Measurements from ENCODE around the gene CSMD2.

The CSMD2 gene

DNA sequence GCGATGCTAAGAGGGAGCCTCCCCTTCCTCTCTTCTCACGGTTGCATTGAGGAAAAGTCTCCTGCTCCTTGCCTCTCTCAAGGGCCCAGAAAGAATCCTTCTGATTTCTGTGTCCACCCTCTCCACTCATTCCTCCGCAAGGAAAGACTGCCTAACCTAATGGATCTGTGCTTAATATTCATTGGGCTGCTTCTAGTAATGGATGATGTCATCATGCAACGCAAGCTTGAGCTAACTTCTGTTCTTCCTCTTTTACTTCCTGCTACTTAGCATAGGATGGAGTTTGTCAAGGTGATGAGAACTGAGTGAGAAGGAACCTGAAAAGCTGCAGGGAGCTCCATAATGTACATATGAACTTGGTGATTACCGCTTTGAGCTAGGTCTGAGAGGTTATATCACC, 336.4 kb downstream of the CSMD2 start:
- no peak overlapping the region for H3K9ac ChIP-seq (ENCODE audit: low read depth in 1 of 2, low read length in 2 of 2)
- H3K4me1 ChIP-seq (ENCODE audit: control insufficient read depth in 1 of 2, insufficient read depth in 2 of 2, low read length in 2 of 2) = no peaks in the 10 kb centered on the region
- H3K27ac ChIP-seq (ENCODE audit: low read depth, low read length) = no peak overlapping the region
- no peak overlapping the region for H3K4me3 ChIP-seq (ENCODE audit: low read depth in 1 of 2, low read length in 2 of 2)
- H3K36me3 ChIP-seq (ENCODE audit: control insufficient read depth in 1 of 2, insufficient read depth in 2 of 2, low read length in 2 of 2) = no peaks in the 10 kb centered on the region
- H3K9me3 ChIP-seq (ENCODE audit: control insufficient read depth in 1 of 2, low read length in 2 of 2) = no peaks in the 10 kb centered on the region
- H3K27me3 ChIP-seq (ENCODE audit: control insufficient read depth in 1 of 2, insufficient read depth in 2 of 2, low read length in 2 of 2) = no peaks in the 10 kb centered on the region

DNA sequence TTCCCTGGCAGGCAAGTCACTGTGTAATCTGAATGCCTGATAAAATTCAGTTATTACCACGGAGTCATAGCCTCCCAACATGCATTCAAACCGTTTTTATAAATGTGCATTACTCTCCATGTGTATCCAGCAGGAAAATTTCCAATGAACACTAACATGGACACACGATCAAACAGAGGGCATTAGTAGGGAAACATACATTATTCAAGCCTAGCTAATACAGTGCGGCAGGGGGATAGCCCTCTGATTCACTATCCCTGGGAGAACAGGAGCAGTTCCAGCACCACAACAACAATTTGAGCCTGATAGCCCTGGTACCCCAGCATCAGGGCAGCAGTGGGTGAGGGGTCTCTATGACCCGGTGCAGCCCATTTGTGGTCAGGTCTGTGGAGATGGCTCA, 337.0 kb downstream of the CSMD2 start:
- Histone ChIP-seq H3K9ac (ENCODE audit: low read depth in 1 of 2, low read length in 2 of 2) (no peak overlapping the region), H3K27me3 (ENCODE audit: control insufficient read depth in 1 of 2, insufficient read depth in 2 of 2, low read length in 2 of 2) (no peaks in the 10 kb centered on the region), H3K9me3 (ENCODE audit: control insufficient read depth in 1 of 2, low read length in 2 of 2) (no peaks in the 10 kb centered on the region), H3K27ac (ENCODE audit: low read depth, low read length) (no peak overlapping the region), H3K4me1 (ENCODE audit: control insufficient read depth in 1 of 2, insufficient read depth in 2 of 2, low read length in 2 of 2) (no peaks in the 10 kb centered on the region), H3K36me3 (ENCODE audit: control insufficient read depth in 1 of 2, insufficient read depth in 2 of 2, low read length in 2 of 2) (no peaks in the 10 kb centered on the region), H3K4me3 (ENCODE audit: low read depth in 1 of 2, low read length in 2 of 2) (no peak overlapping the region)

DNA sequence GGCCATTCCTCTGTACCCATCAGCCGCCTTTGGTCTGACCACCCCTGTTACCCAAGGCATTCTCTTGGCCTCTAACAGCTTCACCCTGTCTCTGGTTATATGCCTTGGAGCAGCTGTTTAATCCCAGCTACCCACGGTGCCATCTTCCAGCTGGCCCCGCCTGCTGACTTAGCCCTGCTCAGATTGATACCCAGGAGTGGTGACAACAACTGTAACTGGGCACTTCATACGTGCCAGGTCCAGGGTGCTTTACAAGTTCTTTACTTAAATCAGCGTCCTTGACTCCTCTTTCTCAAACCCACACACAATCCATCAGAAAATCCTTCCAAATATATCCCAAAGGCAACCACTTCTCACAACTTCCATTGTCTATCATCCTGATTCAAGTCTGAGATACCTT, 338.3 kb downstream of the CSMD2 start:
- Histone ChIP-seq H3K27ac (ENCODE audit: low read depth, low read length) (no peak overlapping the region), H3K4me3 (ENCODE audit: low read depth in 1 of 2, low read length in 2 of 2) (no peak overlapping the region), H3K4me1 (ENCODE audit: control insufficient read depth in 1 of 2, insufficient read depth in 2 of 2, low read length in 2 of 2) (no peaks in the 10 kb centered on the region), H3K27me3 (ENCODE audit: control insufficient read depth in 1 of 2, insufficient read depth in 2 of 2, low read length in 2 of 2) (no peaks in the 10 kb centered on the region), H3K9me3 (ENCODE audit: control insufficient read depth in 1 of 2, low read length in 2 of 2) (no peaks in the 10 kb centered on the region), H3K36me3 (ENCODE audit: control insufficient read depth in 1 of 2, insufficient read depth in 2 of 2, low read length in 2 of 2) (no peaks in the 10 kb centered on the region), H3K9ac (ENCODE audit: low read depth in 1 of 2, low read length in 2 of 2) (no peak overlapping the region)

DNA sequence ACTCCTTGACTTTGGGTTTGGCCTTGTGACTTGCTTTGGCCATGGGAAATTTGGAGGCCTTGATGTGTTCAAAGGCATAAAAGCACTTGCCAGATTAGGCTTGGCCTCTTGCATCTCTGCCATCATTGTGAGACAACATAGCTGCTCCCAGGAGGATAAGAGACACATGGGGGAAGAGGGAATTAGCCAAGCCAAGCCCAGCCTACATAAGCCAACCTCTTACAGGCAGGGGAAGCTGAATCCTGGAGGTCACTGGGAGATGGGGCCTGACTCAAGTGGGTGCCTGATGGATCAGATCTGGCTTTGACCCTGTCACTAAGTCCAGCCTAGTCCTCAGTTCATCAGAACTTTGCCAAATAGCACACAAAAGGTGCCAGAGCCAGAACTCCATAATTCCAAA, 338.7 kb downstream of the CSMD2 start:
- Histone ChIP-seq H3K4me3 (ENCODE audit: low read depth in 1 of 2, low read length in 2 of 2) (no peak overlapping the region), H3K27ac (ENCODE audit: low read depth, low read length) (no peak overlapping the region), H3K4me1 (ENCODE audit: control insufficient read depth in 1 of 2, insufficient read depth in 2 of 2, low read length in 2 of 2) (no peaks in the 10 kb centered on the region), H3K9ac (ENCODE audit: low read depth in 1 of 2, low read length in 2 of 2) (no peak overlapping the region), H3K36me3 (ENCODE audit: control insufficient read depth in 1 of 2, insufficient read depth in 2 of 2, low read length in 2 of 2) (no peaks in the 10 kb centered on the region), H3K9me3 (ENCODE audit: control insufficient read depth in 1 of 2, low read length in 2 of 2) (no peaks in the 10 kb centered on the region), H3K27me3 (ENCODE audit: control insufficient read depth in 1 of 2, insufficient read depth in 2 of 2, low read length in 2 of 2) (no peaks in the 10 kb centered on the region)

DNA sequence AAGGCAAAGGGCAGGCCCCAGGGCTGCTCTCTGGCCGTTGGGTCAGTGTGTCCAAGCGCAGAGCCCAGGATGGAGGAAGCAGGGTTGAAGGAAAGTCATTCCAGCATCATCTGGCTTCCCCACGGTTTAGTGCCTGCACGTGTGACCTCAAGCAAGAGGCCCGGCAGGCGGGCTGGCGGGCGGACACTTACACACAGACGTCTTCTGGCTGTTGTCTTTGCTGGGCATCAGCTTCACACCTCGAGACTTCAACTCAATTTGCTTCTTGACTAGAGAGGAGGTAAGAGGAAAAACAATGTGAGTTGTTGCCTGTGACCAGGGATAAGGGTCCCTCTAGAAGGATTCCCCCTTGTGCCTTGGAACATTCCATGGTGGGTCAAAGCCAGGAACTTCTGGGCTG, 339.5 kb downstream of the CSMD2 start:
- no peak overlapping the region for H3K9ac ChIP-seq (ENCODE audit: low read depth in 1 of 2, low read length in 2 of 2)
- H3K27ac ChIP-seq (ENCODE audit: low read depth, low read length) = no peak overlapping the region
- no peaks in the 10 kb centered on the region for H3K9me3 ChIP-seq (ENCODE audit: control insufficient read depth in 1 of 2, low read length in 2 of 2)
- no peaks in the 10 kb centered on the region for H3K27me3 ChIP-seq (ENCODE audit: control insufficient read depth in 1 of 2, insufficient read depth in 2 of 2, low read length in 2 of 2)
- H3K36me3 ChIP-seq (ENCODE audit: control insufficient read depth in 1 of 2, insufficient read depth in 2 of 2, low read length in 2 of 2) = no peaks in the 10 kb centered on the region
- no peaks in the 10 kb centered on the region for H3K4me1 ChIP-seq (ENCODE audit: control insufficient read depth in 1 of 2, insufficient read depth in 2 of 2, low read length in 2 of 2)
- no peak overlapping the region for H3K4me3 ChIP-seq (ENCODE audit: low read depth in 1 of 2, low read length in 2 of 2)

DNA sequence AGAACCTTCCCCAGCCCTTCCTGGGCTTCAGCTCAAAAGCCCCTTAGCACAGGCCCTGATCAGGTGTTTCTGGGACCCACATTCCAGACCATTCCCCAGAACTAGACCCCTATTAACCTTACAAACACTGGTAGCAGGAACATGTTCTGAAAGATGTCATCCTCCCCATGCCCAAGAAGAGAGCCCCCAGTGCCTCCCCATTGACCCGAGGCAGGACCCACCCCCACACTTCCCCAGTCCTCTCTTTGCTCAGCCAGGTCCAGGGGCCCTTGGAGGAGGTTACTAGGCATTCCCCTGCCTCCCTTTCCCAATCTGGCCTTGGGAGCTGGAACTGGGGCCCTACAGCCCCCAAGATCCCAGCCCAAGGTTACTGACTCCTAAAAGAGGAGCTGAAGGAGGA, 340.1 kb downstream of the CSMD2 start:
- Histone ChIP-seq H3K9me3 (ENCODE audit: control insufficient read depth in 1 of 2, low read length in 2 of 2) (no peaks in the 10 kb centered on the region), H3K4me3 (ENCODE audit: low read depth in 1 of 2, low read length in 2 of 2) (no peak overlapping the region), H3K27me3 (ENCODE audit: control insufficient read depth in 1 of 2, insufficient read depth in 2 of 2, low read length in 2 of 2) (no peaks in the 10 kb centered on the region), H3K9ac (ENCODE audit: low read depth in 1 of 2, low read length in 2 of 2) (no peak overlapping the region), H3K36me3 (ENCODE audit: control insufficient read depth in 1 of 2, insufficient read depth in 2 of 2, low read length in 2 of 2) (no peaks in the 10 kb centered on the region), H3K4me1 (ENCODE audit: control insufficient read depth in 1 of 2, insufficient read depth in 2 of 2, low read length in 2 of 2) (no peaks in the 10 kb centered on the region), H3K27ac (ENCODE audit: low read depth, low read length) (no peak overlapping the region)

DNA sequence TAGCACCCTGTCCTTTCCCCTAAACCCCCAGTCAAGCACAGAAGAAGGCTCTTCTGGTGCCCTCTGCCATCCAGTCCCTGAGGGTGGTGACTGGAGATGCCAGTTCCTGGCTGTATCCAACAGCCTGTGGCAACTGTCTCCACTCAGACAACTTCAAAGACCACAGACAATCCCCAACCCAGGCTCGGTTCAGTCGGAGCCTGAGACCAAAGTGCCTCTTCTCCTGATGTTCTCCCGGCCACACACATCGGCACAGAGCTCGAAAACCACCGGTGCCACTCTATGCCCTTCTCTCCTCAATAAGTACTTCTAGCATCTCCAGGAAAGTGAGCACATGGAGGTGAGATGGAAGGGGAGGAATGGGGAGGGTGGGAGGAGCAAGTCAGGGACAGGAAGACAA, 340.7 kb downstream of the CSMD2 start:
- no peak overlapping the region for H3K9ac ChIP-seq (ENCODE audit: low read depth in 1 of 2, low read length in 2 of 2)
- no peaks in the 10 kb centered on the region for H3K9me3 ChIP-seq (ENCODE audit: control insufficient read depth in 1 of 2, low read length in 2 of 2)
- no peaks in the 10 kb centered on the region for H3K36me3 ChIP-seq (ENCODE audit: control insufficient read depth in 1 of 2, insufficient read depth in 2 of 2, low read length in 2 of 2)
- H3K4me3 ChIP-seq (ENCODE audit: low read depth in 1 of 2, low read length in 2 of 2) = no peak overlapping the region
- H3K27ac ChIP-seq (ENCODE audit: low read depth, low read length) = no peak overlapping the region
- H3K27me3 ChIP-seq (ENCODE audit: control insufficient read depth in 1 of 2, insufficient read depth in 2 of 2, low read length in 2 of 2) = peaks cover 0 to 3% of the 10 kb centered on the region in 2 donors
- no peaks in the 10 kb centered on the region for H3K4me1 ChIP-seq (ENCODE audit: control insufficient read depth in 1 of 2, insufficient read depth in 2 of 2, low read length in 2 of 2)

DNA sequence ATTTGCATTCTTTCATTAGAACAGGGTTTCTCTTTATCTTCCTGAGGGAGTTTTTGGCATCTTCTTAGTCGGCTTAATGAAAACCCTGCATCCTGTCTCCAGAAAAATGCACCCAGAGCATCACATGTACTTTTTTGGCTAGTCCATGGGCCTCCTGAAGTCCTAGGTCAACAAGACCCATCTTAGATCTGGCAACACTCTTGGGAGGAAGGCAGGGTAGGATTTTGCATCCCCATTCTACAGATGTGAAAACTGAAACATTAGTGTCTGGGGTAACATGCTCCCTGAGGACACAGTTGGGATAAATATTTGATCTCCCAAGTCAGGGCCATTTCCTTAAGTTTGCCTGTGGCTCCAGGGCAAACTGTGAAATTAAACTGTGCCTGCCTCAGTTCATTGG, 341.2 kb downstream of the CSMD2 start:
- H3K9me3 ChIP-seq (ENCODE audit: control insufficient read depth in 1 of 2, low read length in 2 of 2) = no peaks in the 10 kb centered on the region
- no peaks in the 10 kb centered on the region for H3K4me1 ChIP-seq (ENCODE audit: control insufficient read depth in 1 of 2, insufficient read depth in 2 of 2, low read length in 2 of 2)
- no peak overlapping the region for H3K27ac ChIP-seq (ENCODE audit: low read depth, low read length)
- no peak overlapping the region for H3K4me3 ChIP-seq (ENCODE audit: low read depth in 1 of 2, low read length in 2 of 2)
- no peak overlapping the region for H3K9ac ChIP-seq (ENCODE audit: low read depth in 1 of 2, low read length in 2 of 2)
- no peaks in the 10 kb centered on the region for H3K36me3 ChIP-seq (ENCODE audit: control insufficient read depth in 1 of 2, insufficient read depth in 2 of 2, low read length in 2 of 2)
- H3K27me3 ChIP-seq (ENCODE audit: control insufficient read depth in 1 of 2, insufficient read depth in 2 of 2, low read length in 2 of 2) = peaks cover 0 to 3% of the 10 kb centered on the region in 2 donors

DNA sequence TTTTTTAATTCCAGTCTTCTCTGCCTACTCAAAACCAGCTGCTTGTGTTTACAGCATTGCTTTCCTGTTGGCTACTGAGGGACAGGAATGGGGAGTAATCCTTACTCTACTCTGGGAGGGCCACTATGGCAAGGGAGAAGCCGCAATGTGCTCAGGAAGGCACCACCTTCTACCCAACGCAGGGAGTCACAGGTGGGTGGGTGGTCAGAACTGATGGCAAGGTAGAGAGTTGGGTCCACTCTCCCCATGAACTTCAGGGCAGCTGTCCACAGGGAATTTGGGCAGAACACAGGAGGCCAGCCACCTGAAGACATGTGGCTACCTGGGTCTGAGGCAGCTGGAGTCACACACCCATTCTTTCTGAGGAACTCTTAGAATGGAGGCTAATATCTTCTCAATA, 341.6 kb downstream of the CSMD2 start:
- Histone ChIP-seq H3K4me3 (ENCODE audit: low read depth in 1 of 2, low read length in 2 of 2) (no peak overlapping the region), H3K4me1 (ENCODE audit: control insufficient read depth in 1 of 2, insufficient read depth in 2 of 2, low read length in 2 of 2) (no peaks in the 10 kb centered on the region), H3K27me3 (ENCODE audit: control insufficient read depth in 1 of 2, insufficient read depth in 2 of 2, low read length in 2 of 2) (peaks cover 0 to 3% of the 10 kb centered on the region in 2 donors), H3K9ac (ENCODE audit: low read depth in 1 of 2, low read length in 2 of 2) (no peak overlapping the region), H3K27ac (ENCODE audit: low read depth, low read length) (no peak overlapping the region), H3K9me3 (ENCODE audit: control insufficient read depth in 1 of 2, low read length in 2 of 2) (no peaks in the 10 kb centered on the region), H3K36me3 (ENCODE audit: control insufficient read depth in 1 of 2, insufficient read depth in 2 of 2, low read length in 2 of 2) (no peaks in the 10 kb centered on the region)

DNA sequence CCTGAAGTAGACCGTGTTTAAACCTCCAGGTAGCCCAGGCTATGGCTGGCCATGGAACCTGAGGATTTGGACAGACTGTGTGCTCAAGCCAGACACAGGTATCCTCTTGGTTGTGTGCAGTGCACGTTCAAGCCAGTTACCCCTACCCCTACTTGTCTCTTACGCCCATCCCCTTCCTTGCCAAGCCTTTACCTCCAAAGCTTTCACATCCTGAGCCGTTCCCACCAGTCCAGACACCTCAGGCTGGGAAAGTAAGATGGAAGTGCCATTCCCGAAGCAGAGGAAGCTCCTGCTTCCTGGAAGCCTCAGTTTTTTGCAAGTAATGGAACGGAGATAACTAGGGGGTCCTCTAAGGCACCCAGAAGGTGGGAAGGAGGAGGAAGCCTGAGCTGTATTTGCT, 342.6 kb downstream of the CSMD2 start:
- H3K9ac ChIP-seq (ENCODE audit: low read depth in 1 of 2, low read length in 2 of 2) = no peak overlapping the region
- no peaks in the 10 kb centered on the region for H3K36me3 ChIP-seq (ENCODE audit: control insufficient read depth in 1 of 2, insufficient read depth in 2 of 2, low read length in 2 of 2)
- no peak overlapping the region for H3K27ac ChIP-seq (ENCODE audit: low read depth, low read length)
- peaks cover 0 to 3% of the 10 kb centered on the region in 2 donors for H3K27me3 ChIP-seq (ENCODE audit: control insufficient read depth in 1 of 2, insufficient read depth in 2 of 2, low read length in 2 of 2)
- H3K9me3 ChIP-seq (ENCODE audit: control insufficient read depth in 1 of 2, low read length in 2 of 2) = no peaks in the 10 kb centered on the region
- no peak overlapping the region for H3K4me3 ChIP-seq (ENCODE audit: low read depth in 1 of 2, low read length in 2 of 2)
- H3K4me1 ChIP-seq (ENCODE audit: control insufficient read depth in 1 of 2, insufficient read depth in 2 of 2, low read length in 2 of 2) = no peaks in the 10 kb centered on the region

DNA sequence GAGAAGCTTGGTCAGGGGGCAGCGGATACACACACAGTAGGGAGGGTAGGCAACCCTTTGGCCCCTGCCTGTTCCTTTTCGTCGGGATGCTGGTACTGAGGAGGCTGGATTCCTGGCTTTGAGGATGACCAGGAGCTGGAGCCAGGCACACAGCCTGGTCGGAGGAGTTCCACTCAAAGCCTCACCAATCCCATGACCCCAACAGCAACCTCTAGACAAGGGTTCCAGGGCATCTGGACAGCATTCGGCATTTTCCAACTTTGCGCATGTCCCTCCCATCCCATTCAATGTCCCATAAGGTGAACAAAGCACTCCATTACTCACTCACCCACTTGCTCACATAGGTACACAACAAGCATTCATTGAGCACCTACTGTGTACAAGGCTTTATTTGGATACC, 343.7 kb downstream of the CSMD2 start:
- Histone ChIP-seq H3K9ac (ENCODE audit: low read depth in 1 of 2, low read length in 2 of 2) (no peak overlapping the region), H3K4me3 (ENCODE audit: low read depth in 1 of 2, low read length in 2 of 2) (no peak overlapping the region), H3K36me3 (ENCODE audit: control insufficient read depth in 1 of 2, insufficient read depth in 2 of 2, low read length in 2 of 2) (no peaks in the 10 kb centered on the region), H3K27me3 (ENCODE audit: control insufficient read depth in 1 of 2, insufficient read depth in 2 of 2, low read length in 2 of 2) (peaks cover 0 to 3% of the 10 kb centered on the region in 2 donors), H3K27ac (ENCODE audit: low read depth, low read length) (no peak overlapping the region), H3K9me3 (ENCODE audit: control insufficient read depth in 1 of 2, low read length in 2 of 2) (no peaks in the 10 kb centered on the region), H3K4me1 (ENCODE audit: control insufficient read depth in 1 of 2, insufficient read depth in 2 of 2, low read length in 2 of 2) (no peaks in the 10 kb centered on the region)

Data from duodenal mucosa (tissue), 2 donors.